TTC549 (cell line): ENCODE data around the gene HAUS5.
"Not testable (repeated sequence)": the region's sequence is repeated elsewhere in the genome, so short reads cannot be mapped to it uniquely, and the experiment has no call there.

Source experiments
- FAIRE-seq: peaks from 2 replicates; lab custom pipeline; 2012; peaks lifted over from hg19 to GRCh38; lab: Jason Lieb, UNC

HAUS5 gene

GRCh38 chr19:35612559-35613321 is at the start of gene HAUS5:
Gene HAUS5, plus strand, starts transcription at chr19:35612735. Its CDS starts 60 bp downstream, at chr19:35612795.
- FAIRE-seq: peak; percentile 36

GRCh38 chr19:35562776-35563175 is 49.8 kb upstream of the HAUS5 start:
- FAIRE-seq: no peak

- FAIRE-seq: no peak
These were observed 49.2 kb upstream of the HAUS5 start, which contains the start of gene ATP4A for GRCh38 chr19:35563207-35563829. Gene ATP4A, minus strand, starts transcription at chr19:35563658. Its CDS starts 29 bp downstream, at chr19:35563629.

- no peak for FAIRE-seq
These were observed 47.3 kb upstream of the HAUS5 start for GRCh38 chr19:35565016-35565856.

GRCh38 chr19:35566738-35567137 is 45.8 kb upstream of the HAUS5 start:
- no peak for FAIRE-seq

DNA sequence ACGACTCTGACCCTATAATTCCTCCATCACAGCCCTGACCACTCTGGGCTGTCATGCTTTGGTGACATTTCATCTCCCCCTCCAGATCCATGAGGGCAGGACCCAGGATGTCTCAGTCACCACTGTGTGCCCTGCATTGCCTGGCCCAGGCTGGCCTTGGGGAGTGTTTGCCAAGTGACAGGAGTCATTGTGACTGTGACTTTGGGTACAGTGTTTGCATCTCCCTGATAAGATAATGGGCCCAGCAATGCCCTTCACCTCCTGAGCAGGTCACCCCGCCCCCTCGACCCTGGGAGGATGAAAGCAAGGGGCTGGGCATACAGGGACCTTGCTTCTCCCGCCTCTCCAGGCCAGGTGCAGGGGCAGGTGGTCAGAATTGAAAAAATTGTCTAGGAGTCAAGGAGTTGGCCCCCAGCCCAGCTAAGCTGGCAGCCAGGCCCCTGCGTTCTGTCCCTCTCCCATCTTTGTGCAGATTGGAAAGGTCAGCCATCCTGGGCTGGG is 43.2 kb upstream of the HAUS5 start:
- no peak for FAIRE-seq

- no peak for FAIRE-seq
These were observed 41.0 kb upstream of the HAUS5 start for GRCh38 chr19:35571406-35571965.

DNA sequence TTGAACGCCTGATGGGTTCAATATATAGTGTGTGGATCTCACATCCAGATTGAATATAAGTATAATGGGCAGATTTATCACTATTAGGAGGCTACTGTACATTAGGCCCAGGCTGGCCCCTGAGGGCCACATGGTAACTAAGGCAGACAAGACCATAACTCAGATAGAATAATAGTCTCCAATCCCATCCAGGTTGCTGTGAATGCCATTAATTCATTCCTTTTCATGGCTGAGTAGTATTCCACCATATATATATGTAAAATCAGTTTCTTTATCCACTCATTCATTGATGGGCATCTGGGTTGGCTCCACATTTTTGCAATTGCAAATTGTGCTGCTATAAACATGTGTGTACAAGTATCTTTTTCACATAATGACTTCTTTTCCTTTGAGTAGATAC is 34.6 kb upstream of the HAUS5 start:
- no peak for FAIRE-seq

GRCh38 chr19:35578707-35579106 is 33.8 kb upstream of the HAUS5 start:
- FAIRE-seq: no peak

- no peak for FAIRE-seq
These were observed 29.8 kb upstream of the HAUS5 start for GRCh38 chr19:35582760-35583159.

DNA sequence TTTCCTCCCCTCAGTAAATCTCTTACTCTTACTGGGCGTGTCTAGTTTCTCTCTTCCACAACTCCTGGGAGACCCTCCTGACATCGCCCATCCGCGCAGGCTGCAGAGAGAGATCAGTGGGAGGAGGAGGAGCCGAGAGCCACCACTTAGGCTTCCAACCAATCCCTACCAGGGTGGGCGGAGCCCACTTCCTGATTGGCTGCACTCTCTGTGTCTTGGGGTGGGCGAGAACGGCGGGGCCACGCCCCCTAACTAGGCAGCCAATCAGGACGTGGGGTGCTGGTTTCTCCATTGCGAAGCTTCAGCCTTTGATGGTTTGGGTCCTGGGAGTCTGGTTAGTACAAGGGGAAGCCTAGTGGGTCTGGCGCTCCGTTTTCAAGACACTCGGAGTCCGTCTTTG is 26.7 kb upstream of the HAUS5 start, which contains the start of gene PMIS2:
TSS of gene PMIS2 (plus strand) at position 326 of the 400 bp plus-strand sequence. CDS start 87 bp downstream, outside the sequence.
- no peak for FAIRE-seq

DNA sequence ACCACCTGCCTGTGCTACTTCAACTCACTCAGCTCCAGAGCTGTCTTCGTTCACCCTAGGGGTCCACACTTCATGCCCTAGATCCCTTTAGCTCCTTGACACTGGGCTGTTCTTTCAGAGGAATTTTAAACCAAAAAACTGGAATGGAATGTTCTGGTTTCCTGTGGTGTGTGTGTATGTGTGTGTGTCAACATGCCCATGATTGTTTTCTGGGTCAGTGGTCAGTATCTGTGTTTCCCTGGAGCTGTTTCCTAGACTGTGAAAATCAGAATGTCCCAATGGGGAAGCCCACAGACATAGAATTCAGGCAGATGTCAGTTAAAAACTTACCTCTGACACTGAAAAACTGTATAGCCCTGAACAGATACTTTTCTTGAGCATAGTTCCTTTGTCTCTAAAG is 25.2 kb upstream of the HAUS5 start:
- no peak for FAIRE-seq

- FAIRE-seq: no peak
These were observed 21.7 kb upstream of the HAUS5 start for GRCh38 chr19:35590875-35591274.

- no peak for FAIRE-seq
These were observed 20.3 kb upstream of the HAUS5 start for GRCh38 chr19:35592226-35592625.

DNA sequence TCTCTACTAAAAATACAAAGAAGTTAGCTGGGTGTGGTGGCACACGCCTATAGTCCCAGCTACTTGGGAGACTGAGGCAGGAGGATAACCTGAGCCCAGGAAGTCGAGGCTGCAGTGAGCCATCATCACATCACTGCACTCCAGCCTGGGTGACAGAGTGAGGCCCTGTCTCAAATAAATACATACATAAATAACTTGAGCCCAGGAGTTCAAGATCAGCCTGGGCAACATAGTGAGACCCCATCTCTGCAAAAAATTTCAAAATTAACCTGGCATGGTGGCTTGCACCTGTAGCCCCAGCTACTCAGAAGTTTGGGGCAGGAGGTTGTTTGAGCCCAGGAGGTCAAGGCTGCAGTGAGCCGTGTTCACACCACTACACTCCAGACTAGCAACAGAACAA is 17.5 kb upstream of the HAUS5 start:
- not testable (repeated sequence) for FAIRE-seq

DNA sequence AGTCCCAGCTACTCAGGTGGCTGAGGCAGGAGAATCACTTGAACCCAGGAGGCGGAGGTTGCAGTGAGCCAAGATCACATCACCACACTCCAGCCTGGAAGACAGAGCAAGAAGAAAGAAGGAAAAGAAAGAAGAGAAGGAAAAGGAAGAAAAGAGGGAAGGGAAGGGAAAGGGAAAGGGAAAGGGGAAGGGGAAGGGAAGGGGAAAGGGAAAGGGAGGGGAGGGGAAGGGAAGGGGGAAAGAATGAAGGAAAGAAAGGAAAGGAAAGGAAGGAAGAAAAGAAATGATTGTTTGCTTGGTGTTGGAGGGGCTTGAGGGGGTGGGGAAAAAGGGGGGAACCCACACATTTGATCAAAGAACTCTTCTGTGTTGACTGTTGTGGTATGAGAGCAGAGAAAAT is 16.6 kb upstream of the HAUS5 start:
- no peak for FAIRE-seq

GRCh38 chr19:35596366-35596999 is 16.1 kb upstream of the HAUS5 start:
- no peak for FAIRE-seq

- no peak for FAIRE-seq
These were observed 10.6 kb upstream of the HAUS5 start for GRCh38 chr19:35601971-35602370.

- not testable (repeated sequence) for FAIRE-seq
These were observed 8.1 kb upstream of the HAUS5 start for GRCh38 chr19:35604436-35604835.

DNA sequence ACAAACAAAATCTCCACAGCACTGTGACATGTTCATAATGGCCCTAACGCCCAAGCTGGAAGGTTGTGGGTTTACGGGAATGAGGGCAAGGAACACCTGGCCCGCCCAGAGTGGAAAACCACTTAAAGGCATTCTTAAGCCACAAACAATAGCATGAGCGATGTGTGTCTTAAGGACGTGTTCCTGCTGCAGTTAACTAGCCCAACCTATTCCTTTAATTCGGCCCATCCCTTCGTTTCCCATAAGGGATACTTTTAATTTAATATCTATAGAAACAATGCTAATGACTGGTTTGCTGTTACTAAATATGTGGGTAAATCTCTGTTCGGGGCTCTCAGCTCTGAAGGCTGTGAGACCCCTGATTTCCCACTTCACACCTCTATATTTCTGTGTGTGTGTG is 5.4 kb upstream of the HAUS5 start:
- FAIRE-seq: not testable (repeated sequence)

DNA sequence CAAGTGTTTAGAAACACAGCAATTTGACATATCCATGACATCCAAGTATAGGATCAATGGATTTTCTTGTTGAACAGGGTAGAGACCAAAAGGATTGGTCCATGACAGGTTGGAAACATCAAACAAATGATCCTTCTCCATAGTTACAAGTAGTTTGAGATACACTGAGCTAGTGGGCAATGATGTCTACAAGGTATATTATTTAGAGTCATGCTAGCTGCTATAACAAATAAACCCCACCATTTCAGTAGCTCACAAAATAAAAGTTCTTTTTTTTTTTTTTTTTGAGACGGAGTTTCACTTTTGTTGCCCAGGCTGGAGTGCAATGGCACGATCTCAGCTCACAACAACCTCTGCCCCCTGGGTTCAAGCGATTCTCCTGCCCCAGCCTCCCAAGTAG is 4.9 kb upstream of the HAUS5 start:
- no peak for FAIRE-seq

DNA sequence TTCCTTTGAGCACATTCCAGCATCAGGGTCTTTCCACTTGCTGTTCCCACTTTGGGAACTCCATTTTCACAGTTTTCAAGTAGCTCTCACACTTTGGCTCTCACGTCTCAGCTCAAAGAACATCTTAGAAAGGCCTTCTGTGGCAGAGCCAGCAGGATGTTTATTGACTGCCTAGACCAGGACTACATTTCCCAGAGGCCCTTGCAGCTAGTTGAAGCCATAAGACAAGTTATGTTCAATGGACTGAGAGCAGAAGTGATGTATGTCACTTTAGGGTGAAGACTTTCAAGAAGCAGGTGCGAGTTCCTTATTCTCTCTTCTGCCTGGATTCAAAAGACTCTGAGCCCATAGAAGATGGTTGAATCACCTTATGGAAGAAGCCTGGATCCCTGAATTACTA is 4.3 kb upstream of the HAUS5 start:
- no peak for FAIRE-seq
